Measurements from ENCODE around the gene ART4.

ART4 gene

DNA sequence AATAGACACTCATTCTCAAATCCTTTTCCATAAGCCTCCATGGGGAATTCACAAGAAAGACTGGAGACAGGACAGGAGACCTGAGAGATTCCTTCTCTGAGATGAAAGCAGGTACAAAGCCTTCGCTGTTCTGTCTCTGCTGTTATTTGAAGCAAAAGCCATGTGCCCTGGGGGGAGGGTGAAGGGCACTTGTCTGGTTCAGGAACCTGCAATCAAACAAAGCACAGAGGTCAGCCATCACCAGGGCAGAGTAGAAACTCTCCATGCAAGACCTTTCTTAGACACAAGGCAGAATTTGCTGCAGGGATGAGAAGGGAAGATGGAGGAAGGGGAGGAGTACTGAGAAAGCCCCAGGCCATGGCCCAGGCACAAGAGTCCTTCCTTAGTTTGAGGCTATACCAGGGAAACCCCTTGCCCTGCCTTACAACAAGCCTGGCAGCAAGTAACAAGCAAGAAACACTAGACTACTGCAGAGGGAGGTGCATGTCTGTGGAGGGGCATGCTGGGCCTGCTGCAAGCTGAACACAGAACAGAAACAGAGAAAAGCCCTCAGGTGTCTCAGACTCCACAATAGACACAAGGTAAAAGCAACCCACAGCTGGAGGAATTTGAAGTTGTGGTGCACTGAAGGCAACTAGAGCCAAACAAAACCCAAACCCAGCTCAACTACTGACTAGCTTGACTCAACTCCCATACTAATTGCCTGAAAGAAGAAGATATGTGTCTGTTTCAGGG lies 7.8 kb upstream of the ART4 start:
- DNase-seq (ENCODE audit: extremely low read depth, low read depth) = no peak
- TF ChIP-seq, protein P1, sequence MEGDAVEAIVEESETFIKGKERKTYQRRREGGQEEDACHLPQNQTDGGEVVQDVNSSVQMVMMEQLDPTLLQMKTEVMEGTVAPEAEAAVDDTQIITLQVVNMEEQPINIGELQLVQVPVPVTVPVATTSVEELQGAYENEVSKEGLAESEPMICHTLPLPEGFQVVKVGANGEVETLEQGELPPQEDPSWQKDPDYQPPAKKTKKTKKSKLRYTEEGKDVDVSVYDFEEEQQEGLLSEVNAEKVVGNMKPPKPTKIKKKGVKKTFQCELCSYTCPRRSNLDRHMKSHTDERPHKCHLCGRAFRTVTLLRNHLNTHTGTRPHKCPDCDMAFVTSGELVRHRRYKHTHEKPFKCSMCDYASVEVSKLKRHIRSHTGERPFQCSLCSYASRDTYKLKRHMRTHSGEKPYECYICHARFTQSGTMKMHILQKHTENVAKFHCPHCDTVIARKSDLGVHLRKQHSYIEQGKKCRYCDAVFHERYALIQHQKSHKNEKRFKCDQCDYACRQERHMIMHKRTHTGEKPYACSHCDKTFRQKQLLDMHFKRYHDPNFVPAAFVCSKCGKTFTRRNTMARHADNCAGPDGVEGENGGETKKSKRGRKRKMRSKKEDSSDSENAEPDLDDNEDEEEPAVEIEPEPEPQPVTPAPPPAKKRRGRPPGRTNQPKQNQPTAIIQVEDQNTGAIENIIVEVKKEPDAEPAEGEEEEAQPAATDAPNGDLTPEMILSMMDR (IDR thresholded peaks at IDR 0.05; ENCODE audit: low read depth, low read length) = no peak

DNA sequence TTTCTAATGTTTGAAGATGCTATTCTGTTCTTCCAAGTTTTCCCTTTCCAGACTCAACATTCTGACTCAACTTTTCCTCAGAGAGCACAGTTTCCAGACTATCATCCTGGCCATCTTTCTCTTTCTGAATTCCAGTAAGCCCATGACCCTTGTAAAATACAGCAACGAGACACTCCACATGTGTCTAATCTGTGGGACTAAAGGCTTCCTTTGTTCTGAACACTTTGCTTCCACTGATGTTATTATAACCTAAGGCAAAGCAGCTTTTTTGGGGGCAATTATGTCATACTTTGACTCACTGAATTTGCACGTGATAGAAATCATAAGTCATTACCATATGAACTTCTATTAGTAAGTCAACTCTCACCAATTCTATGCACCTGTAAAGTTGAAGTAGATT lies 6.3 kb upstream of the ART4 start:
- DNase-seq (ENCODE audit: extremely low read depth, low read depth) = no peak
- TF ChIP-seq, protein P1 (IDR thresholded peaks at IDR 0.05; ENCODE audit: low read depth, low read length) = no peak

DNA sequence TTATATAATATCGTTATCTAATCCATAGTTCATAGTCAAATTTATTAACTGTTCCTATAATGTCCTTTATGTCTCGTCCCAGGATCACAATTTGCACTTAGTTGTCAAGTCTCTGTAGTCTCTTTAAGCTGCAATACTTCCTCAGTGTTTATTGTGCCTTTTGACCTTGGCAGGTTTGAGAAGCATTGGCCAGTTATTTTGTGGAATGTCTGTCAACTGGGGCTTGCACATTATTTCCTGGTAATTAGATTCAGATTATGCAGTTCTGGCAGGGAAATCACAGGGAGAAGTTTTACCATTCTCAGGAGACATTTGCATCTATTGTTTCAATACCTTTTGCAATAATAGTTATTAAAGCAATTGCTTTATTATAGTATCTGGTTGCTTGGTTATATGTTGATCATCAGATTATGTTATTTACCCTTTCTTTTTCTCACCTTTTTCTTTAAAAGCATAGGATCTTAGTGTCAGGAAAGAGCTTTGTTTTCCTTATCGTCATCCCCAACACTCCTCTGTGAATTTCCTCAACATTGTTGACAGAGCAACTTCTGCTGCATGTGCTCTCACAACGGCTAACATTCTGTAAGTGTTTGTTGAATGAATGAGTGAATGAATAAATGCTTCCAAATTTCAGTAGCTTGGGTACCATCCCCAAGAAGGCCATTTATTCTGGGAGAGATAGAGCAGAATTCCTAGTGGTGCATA lies 3.7 kb upstream of the ART4 start:
- no peak for DNase-seq (ENCODE audit: extremely low read depth, low read depth)
- TF ChIP-seq, protein P1 (IDR thresholded peaks at IDR 0.05; ENCODE audit: low read depth, low read length) = no peak

DNA sequence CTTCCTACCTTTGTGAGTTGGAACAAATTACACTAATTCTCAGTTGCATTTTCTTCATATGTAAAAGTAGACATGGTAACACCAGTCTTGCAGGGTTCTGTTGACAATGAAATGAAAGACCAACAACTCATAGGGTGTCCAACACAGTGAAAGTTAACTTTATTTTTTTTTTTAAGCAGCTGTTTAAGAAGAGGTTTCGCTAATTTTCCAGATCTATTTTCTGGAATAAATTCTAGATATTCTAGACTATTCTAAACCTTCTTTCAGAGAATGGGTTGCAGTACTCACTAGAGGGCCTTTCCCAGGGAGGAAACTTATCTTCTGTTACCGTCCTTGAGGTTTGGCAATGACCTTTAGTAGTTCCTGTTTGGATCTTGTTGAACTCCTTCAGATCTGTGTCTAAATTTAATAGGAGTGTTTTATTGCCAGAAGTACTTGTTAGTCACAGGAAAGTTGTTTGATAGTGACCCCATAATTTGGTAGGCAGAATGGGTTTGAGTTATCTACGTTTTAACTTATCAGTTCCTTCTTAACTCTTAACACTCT lies 2.8 kb upstream of the ART4 start:
- TF ChIP-seq, protein P1 (IDR thresholded peaks at IDR 0.05; ENCODE audit: low read depth, low read length) = no peak
- DNase-seq (ENCODE audit: extremely low read depth, low read depth) = no peak

DNA sequence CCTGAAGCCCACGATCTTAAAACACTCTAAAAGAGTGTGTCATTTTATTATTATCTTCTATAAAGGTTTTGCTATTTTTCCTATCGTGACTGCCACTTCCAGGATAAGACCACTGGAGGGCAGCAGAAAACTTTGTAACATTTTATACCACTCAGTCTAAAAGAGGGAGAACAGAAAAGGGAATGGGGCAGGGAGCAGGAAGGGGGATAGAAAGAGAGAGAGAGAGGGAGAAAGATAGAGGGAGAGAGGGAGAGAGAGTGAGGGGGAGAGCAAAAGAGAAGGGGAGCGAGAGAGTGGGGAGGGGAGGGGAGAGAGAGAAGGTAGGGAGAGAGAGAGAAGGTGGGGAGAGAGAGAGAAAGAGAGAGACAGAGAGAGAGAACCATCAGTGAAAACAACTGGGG lies 2.0 kb upstream of the ART4 start:
- TF ChIP-seq, protein P1 (IDR thresholded peaks at IDR 0.05; ENCODE audit: low read depth, low read length) = peak; percentile 67
- no peak for DNase-seq (ENCODE audit: extremely low read depth, low read depth)

DNA sequence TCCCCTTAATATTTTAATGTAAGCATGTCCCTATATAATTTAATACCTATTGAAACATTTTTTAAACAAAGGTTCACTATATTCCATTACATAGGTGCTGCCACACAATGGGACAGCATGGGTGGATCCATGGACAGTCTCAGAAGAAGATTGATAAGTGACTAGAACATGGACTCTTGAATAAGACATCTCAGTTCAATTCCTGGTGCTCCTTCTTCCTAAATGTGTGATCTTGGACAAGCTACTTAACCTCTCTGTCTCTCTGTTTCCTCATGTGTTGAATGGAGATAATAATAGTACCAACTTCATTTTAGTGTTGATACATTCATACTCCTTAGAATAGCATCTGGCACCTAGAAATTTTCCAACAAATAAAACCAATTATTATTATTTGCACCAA lies 1.1 kb upstream of the ART4 start:
- TF ChIP-seq, protein P1 (IDR thresholded peaks at IDR 0.05; ENCODE audit: low read depth, low read length) = no peak
- DNase-seq (ENCODE audit: extremely low read depth, low read depth) = no peak

DNA sequence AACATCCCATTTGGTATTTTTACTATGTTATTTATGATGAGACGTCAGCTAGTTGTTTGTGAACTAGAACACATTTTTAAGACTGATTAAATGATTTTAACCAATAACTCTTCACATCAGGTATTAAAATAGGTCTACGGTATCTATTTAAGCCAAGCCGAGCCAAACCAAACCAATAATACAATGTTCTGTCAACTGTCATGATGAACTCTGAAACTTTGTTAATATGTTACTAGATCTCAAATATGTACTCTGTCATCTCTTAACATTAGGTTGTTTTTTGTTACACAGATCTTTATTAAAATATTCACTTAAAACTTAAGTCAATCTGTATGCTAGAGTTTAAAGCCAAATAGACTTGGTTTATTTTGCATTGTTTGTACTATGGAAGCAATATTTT lies 1.0 kb downstream of the ART4 start:
- TF ChIP-seq, protein P1 (IDR thresholded peaks at IDR 0.05; ENCODE audit: low read depth, low read length) = no peak
- DNase-seq (ENCODE audit: extremely low read depth, low read depth) = no peak

All from AG09319 (cell line).